ENCODE data around the gene DNASE1L3.
"Not testable (repeated sequence)": the region's sequence is repeated elsewhere in the genome, so short reads cannot be mapped to it uniquely, and the experiment has no call there.

DNASE1L3 gene

DNA sequence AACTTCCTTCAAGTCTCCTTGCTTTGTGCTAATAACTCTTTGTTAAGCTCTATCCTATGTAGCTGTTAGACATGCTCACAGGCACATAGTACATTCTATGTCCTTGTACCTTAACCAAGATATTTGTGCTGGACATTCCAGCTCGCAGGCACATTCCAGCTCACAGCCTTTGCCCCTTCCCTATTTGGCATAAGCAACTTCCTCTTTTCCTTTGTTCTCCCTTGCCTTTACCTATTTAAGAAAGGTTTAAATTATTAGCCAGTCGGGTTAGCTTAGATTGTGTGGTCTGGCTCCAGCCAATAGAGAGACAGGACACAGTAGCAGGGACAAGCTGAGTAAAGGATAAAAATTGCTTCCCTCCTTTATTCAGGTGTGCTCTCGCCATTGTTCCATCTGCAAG lies 9.3 kb downstream of the DNASE1L3 start:
- DNase-seq (ENCODE audit: low read depth): not testable (repeated sequence)

DNA sequence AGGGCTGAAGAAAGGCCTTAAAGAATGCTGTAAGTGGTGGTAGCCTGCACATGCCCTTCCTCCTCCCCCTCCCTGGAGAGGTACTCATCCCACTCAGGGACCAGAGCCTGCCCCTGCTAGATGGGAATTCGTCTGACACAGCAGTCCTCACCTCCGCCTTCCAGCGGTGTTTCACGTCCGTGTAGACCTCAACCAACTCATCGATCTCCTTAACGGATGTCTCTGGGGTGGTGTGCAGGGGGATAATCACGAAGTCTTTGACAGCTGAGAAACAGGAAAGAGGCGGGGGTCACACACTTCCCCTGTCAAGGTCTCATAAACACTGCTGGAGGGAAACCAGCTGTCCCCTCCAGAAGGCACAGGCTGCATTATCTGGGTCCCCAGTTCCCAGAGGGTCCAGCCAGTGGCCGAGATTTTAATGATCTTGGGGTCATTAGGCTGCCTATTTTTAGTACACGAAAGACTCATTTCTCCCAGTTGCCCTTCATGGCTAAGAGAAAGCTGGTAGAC lies 9.9 kb downstream of the DNASE1L3 start:
- DNase-seq (ENCODE audit: low read depth): no peak

DNA sequence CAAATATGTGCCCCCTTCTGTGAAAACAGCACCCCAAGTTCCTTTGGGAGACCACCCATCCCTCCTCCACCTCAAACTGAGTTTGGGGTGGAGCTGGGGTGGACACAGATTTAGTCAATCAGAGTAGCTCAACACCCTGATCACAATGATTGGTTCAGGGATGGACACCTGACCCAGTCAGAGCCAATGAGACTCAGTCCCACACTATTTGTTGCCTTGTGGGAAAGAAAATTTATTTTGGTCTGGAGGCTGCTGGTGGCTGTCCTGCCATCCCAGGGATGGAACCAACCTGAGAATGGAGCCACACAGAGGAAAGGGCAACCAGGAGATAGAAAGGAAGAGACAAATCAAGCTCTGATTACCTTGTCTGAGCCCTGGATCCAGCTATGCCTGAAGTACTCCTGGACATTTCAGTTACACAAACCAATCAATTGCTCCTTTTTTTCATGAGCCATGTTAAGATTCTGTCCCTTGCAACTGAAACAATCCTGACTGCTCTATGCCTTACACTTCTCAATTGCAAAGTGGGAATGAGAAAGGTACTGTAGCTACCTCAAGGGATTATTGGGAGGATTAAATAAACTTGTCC lies 10.6 kb downstream of the DNASE1L3 start:
- no peak for DNase-seq (ENCODE audit: low read depth)

DNA sequence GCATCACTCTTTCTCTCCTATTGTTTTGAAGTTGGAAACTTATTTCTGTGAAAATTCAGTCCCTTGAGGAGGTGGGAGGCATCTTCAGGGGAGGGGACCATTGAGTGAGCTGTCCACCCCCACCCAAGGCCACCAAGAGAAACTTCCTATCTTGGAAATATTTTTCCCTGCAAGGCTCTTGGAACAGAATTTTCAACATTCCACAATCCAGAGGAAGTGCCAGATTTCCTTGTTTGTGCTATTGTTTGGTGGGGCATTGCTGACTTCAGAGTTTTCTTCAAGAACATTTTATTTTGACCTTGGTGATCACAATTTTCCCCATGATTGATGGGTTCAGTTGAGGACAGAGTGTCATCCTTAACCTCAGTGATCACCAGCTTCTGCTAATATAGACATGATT lies 12.0 kb downstream of the DNASE1L3 start:
- no peak for DNase-seq (ENCODE audit: low read depth)

DNA sequence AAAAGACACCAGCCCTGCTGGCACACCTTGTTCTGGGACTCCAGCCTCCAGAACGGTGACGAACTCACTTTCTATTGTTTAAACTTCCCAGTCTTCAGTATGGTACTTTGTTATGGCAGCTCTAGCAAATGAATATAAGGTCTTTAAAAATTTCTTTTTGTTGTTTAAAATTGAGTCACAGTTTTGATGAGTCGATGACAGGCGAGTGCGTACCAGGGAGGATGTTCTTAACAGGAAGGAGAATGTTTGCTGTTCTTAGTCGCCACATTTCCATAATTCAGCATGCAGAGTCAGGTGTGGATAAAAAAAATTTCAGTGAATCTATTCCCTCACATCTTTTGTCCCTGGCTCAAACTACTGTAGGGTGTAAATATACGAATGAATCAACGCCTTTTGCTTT lies 12.4 kb downstream of the DNASE1L3 start:
- DNase-seq (ENCODE audit: low read depth): no peak

DNA sequence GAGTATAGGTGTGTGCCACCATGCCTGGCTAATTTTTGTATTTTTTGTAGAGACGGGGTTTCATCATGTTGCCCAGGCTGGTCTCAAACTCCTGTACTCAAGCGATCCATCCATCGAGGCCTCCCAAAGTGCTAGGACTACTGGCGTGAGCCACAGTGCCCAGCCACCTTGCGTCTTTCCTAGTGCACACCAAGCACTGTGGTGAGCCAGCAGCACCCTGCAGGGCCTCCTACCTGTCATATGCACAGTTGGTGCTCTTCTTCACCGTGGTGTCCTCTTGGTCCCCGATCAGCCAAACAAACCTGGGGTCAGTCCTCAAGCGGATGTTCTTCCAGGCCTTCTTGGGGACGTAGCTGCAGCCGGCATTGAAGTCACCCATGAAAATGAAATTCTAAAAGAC lies 13.2 kb downstream of the DNASE1L3 start:
- DNase-seq (ENCODE audit: low read depth): no peak

DNA sequence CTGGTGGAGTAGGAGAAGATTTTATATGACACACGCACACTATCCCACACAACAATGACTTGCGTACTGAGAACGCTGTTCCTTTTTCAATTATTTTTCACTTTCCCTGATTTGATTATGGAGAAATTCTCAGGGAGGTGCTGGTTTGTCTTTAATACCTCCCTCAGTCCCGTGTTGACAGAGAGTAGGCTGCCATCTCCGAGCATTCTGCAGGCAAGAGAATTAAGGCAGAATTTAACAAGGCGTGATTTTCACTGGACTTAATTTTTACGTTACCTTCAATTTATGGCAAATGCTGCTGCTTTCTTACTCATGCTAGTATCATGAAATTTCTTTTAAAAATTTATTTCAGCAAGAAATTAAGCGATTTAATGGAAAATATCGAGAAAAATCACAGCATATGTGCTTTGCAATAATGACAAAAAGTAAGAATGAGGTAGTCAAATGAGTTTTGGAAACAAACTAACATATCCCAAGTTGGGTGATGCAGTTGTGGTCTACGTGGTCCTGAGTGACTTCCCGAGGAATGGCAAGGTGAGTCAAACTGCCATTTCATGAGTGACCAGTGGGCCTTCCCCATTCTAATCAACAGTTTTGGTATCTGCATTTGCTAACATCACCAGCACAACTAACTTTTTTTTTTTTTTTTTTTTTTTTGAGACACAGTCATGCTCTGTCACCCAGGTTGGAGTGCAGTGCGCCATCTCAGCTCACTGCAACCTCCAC lies 16.9 kb downstream of the DNASE1L3 start:
- no peak for DNase-seq (ENCODE audit: low read depth)

DNA sequence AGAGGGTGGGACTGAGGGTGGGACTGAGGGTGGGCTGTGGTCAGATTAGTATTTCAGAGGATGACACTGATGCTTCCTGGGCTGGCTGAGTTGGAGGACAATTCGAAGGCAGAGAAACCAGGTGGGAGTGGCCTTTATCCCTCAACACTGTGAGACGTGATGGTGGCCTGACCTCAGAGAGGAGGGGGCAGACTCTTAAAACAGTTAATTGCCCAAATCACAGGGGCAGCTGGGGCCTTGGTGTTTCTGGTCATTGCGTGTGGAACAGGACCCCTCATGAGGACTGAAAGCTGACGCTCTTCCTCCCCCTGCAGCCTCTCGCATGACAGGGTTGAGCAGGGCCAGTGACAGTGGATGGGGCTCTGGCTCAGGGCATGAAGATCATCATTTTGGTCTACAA lies 18.7 kb downstream of the DNASE1L3 start:
- no peak for DNase-seq (ENCODE audit: low read depth)

DNA sequence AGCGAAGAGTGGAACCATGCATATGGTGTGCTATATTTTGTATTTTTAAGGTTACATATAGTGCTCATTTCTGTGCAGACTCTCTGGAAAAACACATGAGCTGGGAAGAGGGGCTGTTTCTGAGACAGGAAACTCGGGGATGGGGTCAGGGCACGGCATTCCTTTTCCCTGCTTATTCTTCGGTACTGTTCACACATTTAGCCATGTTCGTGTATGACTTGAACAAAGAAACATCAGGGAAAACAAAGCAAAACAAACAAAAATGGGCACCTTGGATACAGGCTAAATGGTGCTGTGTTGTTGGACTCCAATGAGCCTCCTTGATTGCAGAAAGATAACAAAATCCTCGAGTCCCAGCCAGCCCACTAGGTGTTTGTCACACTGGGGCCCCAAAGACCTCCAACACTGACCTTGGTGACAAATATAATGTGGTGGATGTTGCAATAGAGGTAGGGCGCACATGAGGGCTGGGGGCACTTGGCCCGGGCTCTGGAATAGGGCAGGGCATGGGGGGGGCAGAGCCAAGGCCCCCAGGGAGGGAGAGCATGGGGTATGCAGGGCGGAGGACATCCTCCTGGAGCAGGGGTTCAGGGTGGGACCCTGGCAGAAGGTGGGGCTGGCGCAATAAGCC lies 19.3 kb downstream of the DNASE1L3 start:
- no peak for DNase-seq (ENCODE audit: low read depth)

DNA sequence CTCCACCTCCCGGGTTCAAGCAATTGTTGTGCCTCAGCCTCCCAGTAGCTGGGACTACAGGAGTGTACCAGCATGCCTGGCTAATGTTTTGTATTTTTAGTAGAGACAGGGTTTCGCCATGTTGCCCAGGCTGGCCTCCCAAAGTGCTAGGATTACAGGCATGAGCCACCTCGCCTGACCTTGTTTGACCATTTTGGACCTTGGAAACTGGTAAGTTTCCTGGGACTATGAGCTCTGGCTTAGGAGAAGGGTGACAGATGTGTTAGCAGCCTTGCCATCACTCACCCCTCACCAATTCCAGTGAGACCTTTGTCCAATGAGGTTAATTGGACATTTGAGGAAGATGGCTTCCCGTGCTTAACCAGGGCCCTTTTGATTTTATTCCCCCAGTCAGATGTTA lies 19.9 kb downstream of the DNASE1L3 start:
- DNase-seq (ENCODE audit: low read depth): no peak

DNA sequence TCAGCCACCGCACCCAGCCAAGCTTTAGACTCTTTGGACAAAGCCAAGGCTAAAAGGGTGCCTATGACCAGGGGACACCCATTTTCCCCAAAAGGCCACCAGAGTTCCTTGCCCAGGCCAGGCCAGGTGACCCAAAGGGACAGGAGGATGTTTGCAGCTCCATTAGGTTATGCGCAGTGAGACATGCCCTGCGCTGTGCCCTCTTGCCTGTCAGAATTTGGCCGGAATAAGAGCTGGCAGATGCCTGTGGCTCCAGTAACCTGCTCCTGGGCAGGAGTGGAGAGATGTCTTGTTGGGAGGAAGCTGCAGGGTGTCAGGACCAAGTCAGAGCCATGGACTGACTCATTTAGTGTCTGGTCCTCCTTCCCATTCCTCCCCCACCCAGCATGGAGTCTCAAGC lies 20.5 kb downstream of the DNASE1L3 start:
- DNase-seq (ENCODE audit: low read depth): no peak

DNA sequence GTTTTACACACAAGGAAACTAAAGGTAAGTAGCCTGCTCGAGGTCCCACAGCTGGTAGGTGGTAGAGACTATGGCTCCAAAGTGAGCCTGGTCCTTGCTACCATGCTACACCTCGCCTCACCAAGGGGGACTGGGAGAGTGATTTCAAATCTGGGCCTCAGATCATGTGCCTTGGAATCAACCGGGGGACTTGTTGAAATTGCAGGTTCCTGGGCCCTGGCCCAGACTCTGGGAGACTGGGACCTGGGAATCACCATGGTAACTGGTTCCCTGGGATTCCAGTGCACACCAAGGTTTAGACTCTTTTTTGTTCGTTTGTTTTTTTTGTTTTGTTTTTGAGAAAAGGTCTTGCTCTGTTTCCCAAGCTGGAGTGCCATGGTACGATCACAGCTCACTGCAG lies 21.1 kb downstream of the DNASE1L3 start:
- no peak for DNase-seq (ENCODE audit: low read depth)

DNA sequence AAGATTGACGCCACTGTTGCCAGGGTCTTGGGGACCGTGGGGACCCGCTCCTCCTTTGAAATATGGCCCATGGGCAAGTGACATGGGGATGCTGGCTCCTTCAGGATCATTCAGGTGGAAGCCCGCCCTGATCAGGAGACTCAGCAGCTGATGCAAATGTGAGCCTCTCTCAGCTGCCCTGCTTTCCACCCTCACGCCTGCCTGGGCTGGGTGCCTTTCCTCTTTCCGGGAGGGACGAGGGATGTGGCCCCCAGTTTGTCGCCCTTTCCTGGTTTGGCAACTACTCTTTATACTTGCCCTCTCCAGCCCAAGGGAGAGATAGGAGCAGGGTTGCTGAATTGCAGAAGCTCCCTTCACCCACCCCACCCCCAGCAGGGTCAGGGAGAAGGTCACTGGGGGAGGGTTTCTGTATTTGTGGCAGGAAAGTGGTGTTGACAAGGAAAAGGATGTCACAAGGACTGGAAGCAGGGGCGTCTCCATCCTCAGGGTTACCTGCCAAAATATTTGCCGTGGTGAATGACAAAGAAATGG lies 21.8 kb downstream of the DNASE1L3 start:
- no peak for DNase-seq (ENCODE audit: low read depth)

DNA sequence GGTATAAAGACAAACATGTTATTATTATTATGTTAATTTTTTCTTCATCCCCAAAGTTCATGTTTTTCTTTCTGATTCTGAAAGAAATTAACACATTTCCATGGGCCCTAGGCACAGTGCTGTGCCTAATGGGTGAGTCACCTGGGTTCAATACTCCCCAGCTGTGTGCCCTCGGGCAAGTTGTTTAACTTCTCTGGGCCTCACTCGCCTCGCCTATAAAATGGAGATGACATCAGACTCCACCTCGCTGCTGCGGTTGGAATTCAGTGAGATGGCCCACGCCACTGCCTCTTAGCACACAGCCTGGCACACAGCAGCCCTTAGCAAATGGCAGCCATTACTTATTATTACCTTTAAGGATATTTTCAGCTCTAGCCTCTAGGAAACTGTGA lies 22.6 kb downstream of the DNASE1L3 start:
- no peak for DNase-seq (ENCODE audit: low read depth)

DNA sequence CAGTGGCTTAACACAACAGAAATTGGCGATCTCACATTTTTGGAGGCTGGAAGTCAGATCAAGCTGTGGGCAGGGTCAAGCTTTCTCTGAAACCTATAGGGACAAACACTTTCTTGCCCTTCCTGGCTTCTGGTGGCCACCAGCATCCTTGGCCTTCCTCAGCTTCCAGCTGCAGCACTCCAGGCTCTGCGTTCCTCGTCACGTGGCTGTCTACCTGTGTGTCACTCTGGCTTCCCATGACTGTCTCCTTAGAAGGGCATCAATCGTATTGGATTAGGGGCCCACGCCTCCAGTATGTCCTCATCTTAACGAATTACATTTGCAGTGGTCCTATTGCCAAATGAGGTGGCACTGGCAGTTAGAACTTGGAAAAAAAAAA lies 25.8 kb downstream of the DNASE1L3 start:
- DNase-seq (ENCODE audit: low read depth): no peak

DNA sequence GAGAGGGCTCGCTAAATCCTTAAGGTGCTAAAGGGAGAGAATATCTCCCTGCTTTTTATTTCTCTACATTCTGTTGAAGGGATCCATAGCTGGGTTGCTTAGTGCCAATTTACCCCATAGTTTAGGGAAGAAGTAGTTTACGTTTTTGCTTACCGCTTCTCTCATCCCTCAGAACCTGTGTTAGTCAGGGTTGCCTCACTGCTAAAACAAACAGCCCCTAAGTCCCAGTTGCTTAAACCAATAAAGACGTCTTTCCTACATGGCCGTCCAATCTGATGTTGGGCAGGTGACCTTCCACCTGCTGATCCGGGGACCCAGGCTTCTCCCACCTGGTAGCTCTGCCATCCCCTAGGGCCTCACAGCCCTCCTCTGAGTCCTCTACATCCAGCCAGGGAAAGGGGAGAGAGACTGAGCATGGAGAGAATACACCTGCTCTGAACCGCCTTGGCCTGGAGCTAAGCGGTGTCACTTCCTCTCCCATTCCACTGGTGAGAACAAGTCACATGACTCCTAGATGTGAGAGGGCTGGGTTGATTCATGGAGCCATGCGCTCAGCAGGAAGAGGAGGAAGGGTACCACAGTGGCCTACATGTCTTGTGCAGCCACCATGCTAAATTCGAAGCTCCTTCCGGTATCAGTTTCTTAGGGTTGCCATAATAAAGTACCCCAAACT lies 26.3 kb downstream of the DNASE1L3 start:
- no peak for DNase-seq (ENCODE audit: low read depth)

DNA sequence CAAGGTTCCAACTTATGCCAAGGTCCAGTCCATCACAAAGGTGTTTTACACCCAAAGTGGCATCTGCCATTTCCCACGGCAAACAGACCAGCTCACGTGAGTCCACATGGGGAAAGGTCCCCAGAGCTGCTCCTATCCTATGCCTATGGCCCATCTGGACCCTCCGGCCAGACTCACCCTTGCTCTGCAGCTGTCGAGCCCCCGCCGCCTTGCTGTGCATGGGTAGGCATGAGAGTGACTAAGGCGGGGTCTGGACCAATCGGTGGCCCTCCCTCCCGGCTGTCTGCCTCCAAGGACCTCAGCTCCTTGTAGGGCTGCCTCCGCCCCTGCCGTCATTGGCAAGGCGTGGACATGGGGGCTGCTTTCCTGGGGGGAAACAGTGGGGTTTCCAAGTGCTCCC lies 26.9 kb downstream of the DNASE1L3 start:
- no peak for DNase-seq (ENCODE audit: low read depth)

DNA sequence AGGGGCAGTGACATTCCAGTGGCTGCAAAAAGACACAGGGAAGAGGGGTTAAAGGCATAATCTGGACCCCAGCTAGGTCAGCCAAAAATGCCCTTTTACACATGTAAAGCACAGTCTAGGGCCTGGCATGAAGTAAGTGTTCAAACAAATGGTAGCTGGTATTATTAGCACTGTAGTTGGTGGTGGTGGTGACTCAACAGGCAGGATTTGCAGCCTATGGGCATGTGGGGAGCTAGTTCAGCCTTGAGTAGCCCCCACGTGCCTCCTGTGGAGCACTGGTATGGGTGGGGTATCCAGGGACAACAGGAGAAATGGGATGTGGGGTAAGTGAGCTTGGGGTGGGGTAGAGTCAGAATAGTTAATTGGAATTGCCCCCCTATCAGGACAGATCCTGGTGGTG lies 27.6 kb downstream of the DNASE1L3 start:
- DNase-seq (ENCODE audit: low read depth): no peak

DNA sequence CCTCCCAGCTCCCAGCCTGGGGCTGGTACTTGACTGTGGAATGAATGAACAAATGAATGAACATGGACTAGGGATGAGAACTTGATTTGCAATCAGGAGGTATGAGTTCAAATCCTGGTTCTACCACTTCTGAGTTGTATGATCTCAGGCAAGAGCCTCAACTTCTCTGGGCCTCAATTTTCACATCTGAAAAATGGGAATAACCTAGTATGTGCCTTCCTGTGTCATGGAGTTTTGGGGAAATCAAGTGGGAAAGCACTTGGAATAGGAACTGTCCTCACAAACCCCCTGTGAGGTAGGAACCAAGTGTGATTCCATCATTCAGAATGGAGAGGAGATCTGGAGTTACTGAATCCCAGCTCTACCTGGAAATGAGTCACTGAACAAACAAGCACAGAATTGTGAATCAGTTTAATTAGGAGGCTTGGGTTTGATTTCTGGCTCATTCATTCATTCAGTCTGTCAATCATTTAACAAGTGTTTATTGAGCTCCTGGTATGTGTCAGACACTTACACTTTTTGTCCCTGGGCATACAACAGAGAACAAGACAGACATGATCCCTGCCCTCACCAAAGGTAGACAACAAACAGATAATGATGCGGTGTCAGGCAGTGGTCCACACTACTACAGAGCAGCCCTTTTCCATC lies 29.7 kb downstream of the DNASE1L3 start:
- no peak for DNase-seq (ENCODE audit: low read depth)

DNA sequence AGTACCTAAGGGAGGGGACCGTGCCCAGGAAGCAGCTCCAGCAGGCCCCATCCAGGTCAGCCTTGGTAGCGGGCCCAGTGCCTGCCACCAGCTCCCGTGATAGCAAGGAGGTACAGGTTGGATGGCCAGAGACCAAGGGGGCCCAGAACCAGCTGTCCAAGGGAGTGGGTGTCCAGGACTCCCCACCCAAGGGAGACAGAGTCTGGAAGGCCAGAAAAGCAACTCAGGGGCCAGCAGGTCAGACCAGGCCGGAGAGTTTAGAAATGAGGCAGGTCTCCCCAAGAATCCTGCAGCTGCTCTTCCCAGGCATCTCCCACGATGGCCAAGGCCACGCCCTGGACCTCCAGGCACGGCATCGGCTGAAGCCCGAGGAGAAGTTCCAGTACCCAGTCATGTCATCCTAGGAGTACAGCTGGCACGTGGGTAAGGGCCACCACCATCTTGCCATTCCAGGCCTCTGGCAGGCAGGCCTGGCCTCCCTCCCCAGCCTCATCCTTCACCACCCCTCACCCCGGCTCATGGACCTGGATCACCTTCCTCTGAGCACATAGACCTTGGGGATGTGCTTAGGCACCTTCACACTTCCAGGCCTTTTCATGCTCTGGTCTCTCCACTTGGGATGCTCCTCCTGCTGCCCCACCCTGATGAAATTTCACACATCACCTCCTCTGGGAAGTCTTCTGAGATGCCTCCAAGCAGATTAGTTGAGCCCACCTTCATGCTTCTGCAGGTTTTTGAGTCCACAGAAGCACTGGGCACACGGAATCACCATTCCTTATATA lies 30.5 kb downstream of the DNASE1L3 start:
- DNase-seq (ENCODE audit: low read depth): no peak
